Pons (tissue), 1 donor: ENCODE results near the gene TBXAS1.
"Not testable (repeated sequence)": the region's sequence is repeated elsewhere in the genome, so short reads cannot be mapped to it uniquely, and the experiment has no call there.

Experiments
- DNase-seq: peaks from one replicate; pipeline ENCODE4 v3.0.0-alpha.2; 2016; ENCODE audit warnings: low spot score

TBXAS1 gene

GRCh38 chr7:139893461-139893860, 64.4 kb downstream of the TBXAS1 start:
- no peak for DNase-seq

GRCh38 chr7:139893999-139894398, 64.9 kb downstream of the TBXAS1 start:
- DNase-seq: no peak

GRCh38 chr7:139895141-139895829, 66.2 kb downstream of the TBXAS1 start:
- DNase-seq: no peak

GRCh38 chr7:139896288-139896687, 67.2 kb downstream of the TBXAS1 start:
- DNase-seq: no peak

GRCh38 chr7:139896831-139897230, 67.8 kb downstream of the TBXAS1 start:
- DNase-seq: no peak

- DNase-seq: no peak
These were observed 68.5 kb downstream of the TBXAS1 start for GRCh38 chr7:139897422-139898090.

- DNase-seq: no peak
These were observed 69.4 kb downstream of the TBXAS1 start for GRCh38 chr7:139898483-139898882.

- no peak for DNase-seq
These were observed 70.4 kb downstream of the TBXAS1 start for GRCh38 chr7:139899328-139899955.

- DNase-seq: no peak
These were observed 71.3 kb downstream of the TBXAS1 start for GRCh38 chr7:139900326-139900725.

- no peak for DNase-seq
These were observed 72.2 kb downstream of the TBXAS1 start for GRCh38 chr7:139901056-139901795.

GRCh38 chr7:139901901-139902300, 72.8 kb downstream of the TBXAS1 start:
- no peak for DNase-seq

- no peak for DNase-seq
These were observed 73.5 kb downstream of the TBXAS1 start for GRCh38 chr7:139902436-139903102.

GRCh38 chr7:139903103-139903477, 74.0 kb downstream of the TBXAS1 start:
- DNase-seq: not testable (repeated sequence)

GRCh38 chr7:139906879-139907278, 77.8 kb downstream of the TBXAS1 start:
- no peak for DNase-seq

- no peak for DNase-seq
These were observed 79.7 kb downstream of the TBXAS1 start for GRCh38 chr7:139908792-139909191.

- no peak for DNase-seq
These were observed 80.5 kb downstream of the TBXAS1 start for GRCh38 chr7:139909379-139910050.

GRCh38 chr7:139913021-139913844, 84.2 kb downstream of the TBXAS1 start:
- DNase-seq: no peak

GRCh38 chr7:139913845-139914135, 84.7 kb downstream of the TBXAS1 start:
- no peak for DNase-seq

GRCh38 chr7:139914306-139915267, 85.5 kb downstream of the TBXAS1 start:
- no peak for DNase-seq
